Measurements from ENCODE around the gene WDFY2. TPM values are rescaled to one million over a fixed set of nuclear protein-coding genes. Genes with fewer than 3 reads are reported as not detected.
A peak's percentile ranks its signal among the peaks of the same experiment; 100 is the strongest.

WDFY2 gene
- total and polyA plus RNA-seq, 7 donors, result 0.66 to 5.3 (median 1.7) TPM

DNA sequence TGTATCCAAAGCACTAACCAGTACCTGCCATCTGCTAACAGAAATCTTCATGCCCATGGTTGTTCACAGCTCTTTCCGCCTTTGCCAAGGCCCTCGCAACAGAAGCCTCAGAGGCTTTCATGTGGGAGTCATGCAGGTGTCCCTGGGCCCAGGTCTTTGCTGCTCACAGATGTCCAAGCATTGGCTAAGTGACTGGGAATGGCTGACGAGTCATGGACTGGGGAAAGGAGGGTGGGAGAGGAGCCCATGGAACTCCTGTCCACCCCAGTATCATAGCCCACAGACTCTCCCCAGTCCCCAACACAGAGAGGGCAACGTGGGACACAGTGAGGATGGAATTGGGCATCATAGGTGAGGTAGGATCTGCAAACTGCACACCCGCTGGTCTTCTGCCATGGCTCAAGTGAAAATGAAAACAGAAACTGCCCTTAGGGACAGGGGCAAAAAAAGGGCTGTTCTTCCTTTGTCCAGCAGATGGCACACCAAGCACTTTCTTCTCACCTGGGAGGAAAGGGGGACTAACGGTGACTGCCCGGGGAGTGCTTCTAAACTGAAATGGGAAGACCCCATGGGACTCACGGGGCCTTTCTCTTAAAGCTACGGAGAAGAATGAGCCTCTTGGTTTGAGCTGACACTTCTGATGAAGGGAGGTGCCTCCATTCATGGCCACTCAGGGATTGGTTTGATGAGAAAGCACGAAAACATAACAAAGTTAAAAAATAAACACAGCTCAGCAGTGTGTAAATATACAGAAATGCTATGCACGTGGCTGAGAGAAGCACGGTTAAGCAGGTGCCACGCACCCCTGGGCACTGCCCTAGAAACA is 230.8 kb downstream of the WDFY2 start:
- no peak overlapping the region for H3K27ac ChIP-seq
- no peaks in the 10 kb centered on the region for H3K36me3 ChIP-seq (ENCODE audit: insufficient read depth in 1 of 2, low read depth in 1 of 2)
- intact Hi-C loops (cut with DNase I), result loop anchor here (2.0 kb wide), 1 partner anchor 314 kb away; the partner anchor contains the start of gene NEK5 (in 2 of the 2)
- no peaks in the 10 kb centered on the region for H3K27me3 ChIP-seq (ENCODE audit: insufficient read depth in 3 of 3, low read length in 2 of 3)
- H3K9me3 ChIP-seq, result no peaks in the 10 kb centered on the region
- H3K4me3 ChIP-seq, result peak overlapping the region; percentile 22
- ATAC-seq (peak; percentile 55 to 78 (median 70)), DNase-seq (peak; percentile 29 to 68)
- TF ChIP-seq, protein P1, sequence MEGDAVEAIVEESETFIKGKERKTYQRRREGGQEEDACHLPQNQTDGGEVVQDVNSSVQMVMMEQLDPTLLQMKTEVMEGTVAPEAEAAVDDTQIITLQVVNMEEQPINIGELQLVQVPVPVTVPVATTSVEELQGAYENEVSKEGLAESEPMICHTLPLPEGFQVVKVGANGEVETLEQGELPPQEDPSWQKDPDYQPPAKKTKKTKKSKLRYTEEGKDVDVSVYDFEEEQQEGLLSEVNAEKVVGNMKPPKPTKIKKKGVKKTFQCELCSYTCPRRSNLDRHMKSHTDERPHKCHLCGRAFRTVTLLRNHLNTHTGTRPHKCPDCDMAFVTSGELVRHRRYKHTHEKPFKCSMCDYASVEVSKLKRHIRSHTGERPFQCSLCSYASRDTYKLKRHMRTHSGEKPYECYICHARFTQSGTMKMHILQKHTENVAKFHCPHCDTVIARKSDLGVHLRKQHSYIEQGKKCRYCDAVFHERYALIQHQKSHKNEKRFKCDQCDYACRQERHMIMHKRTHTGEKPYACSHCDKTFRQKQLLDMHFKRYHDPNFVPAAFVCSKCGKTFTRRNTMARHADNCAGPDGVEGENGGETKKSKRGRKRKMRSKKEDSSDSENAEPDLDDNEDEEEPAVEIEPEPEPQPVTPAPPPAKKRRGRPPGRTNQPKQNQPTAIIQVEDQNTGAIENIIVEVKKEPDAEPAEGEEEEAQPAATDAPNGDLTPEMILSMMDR (IDR thresholded peaks at IDR 0.05), result peak; percentile 74
- WGBS, 3 donors, result 22 to 31% (median 28%) methylated on average over 13 of the region's 13 CpGs
- peaks cover 14% of the 10 kb centered on the region for H3K4me1 ChIP-seq

DNA sequence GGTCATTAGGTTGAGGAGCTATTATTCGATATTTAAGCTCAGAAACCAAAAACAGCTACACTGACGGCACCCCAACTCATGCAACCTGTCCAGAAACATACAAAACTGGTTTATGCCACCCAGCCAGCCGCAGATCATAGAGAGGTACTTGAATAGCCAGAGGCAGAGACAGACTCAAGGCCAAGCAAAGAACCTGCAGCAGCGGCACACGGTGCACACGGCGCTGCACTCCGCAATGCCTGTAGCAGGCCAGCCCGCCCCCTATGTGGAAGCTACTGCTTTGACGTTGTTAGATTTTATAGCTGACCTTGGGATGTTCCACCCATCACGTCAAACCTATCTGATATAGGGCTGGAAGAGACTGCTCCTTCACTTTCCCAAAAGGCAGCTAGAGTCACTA is 231.6 kb downstream of the WDFY2 start:
- Histone ChIP-seq H3K36me3 (ENCODE audit: insufficient read depth in 1 of 2, low read depth in 1 of 2) (no peaks in the 10 kb centered on the region), H3K27me3 (ENCODE audit: insufficient read depth in 3 of 3, low read length in 2 of 3) (no peaks in the 10 kb centered on the region), H3K4me3 (no peak overlapping the region), H3K4me1 (peaks cover 14% of the 10 kb centered on the region), H3K9me3 (no peaks in the 10 kb centered on the region), H3K27ac (no peak overlapping the region)
- DNase-seq (no peak), ATAC-seq (no peak)
- 86 to 88% (median 86%) methylated on average over 11 of the region's 11 CpGs for whole genome bisulfite sequencing, 3 donors
- TF ChIP-seq, protein P1 (IDR thresholded peaks at IDR 0.05), result no peak
- intact Hi-C loops (cut with DNase I), result loop anchor here (2.0 kb wide), 1 partner anchor 313 kb away; the partner anchor contains the start of gene NEK5 (in 2 of the 2)

DNA sequence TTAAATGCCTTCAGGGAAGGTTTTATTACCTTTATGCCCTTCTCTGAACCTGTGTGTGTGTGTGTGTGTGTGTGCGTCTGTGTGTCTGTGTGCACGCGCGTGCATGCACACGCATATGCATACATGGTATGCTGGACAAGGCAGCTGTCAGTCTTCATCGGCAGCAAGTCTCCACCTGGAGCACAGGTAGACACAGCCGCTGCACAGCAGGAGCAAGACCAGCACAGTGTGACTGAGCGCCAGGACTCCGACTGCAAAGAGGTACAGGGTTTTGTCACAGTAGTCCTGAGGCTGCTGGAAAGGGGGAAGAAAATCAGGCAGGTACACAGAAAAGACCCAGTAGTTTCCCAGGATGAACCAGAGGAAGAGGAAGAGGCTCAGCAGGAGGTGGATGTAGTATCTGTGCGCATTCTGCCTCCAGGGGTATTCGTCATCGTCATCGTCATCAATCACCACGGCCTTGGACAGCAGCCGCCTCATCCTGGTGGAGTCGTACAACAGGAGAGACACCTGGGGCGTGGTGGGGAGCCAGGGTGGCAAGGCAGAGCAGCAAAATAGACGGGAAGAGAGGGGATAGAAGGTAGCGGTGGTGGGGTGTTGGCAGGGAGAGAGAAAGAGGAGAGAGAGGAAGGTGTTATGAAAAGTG is 232.5 kb downstream of the WDFY2 start:
- Histone ChIP-seq H3K4me1 (peaks cover 14% of the 10 kb centered on the region), H3K9me3 (no peaks in the 10 kb centered on the region), H3K27me3 (ENCODE audit: insufficient read depth in 3 of 3, low read length in 2 of 3) (no peaks in the 10 kb centered on the region), H3K36me3 (ENCODE audit: insufficient read depth in 1 of 2, low read depth in 1 of 2) (no peaks in the 10 kb centered on the region), H3K27ac (no peak overlapping the region), H3K4me3 (no peak overlapping the region)
- TF ChIP-seq, protein P1 (IDR thresholded peaks at IDR 0.05), result no peak
- 87 to 91% (median 88%) methylated on average over 19 of the region's 19 CpGs for WGBS, 3 donors
- intact Hi-C loops (cut with DNase I), result no loop called here
- DNase-seq (no peak), ATAC-seq (no peak)

Other genes starting within 250 kb of the WDFY2 start
- gene SERPINE3, start 244.8 kb upstream of the WDFY2 start, total RNA-seq, result not detected
- under 1 TPM in 1 of 3 donors, not detected in 2; 0.03 TPM for gene SERPINE3, start 244.8 kb upstream of the WDFY2 start, polyA plus RNA-seq
- 10 to 100 TPM; 14.4 to 19.2 (median 17.6) TPM for gene INTS6, start 131.4 kb upstream of the WDFY2 start, total RNA-seq
- gene INTS6, start 131.4 kb upstream of the WDFY2 start, polyA plus RNA-seq, result 10 to 100 TPM in 1 of 3 donors, 1 to 10 TPM in 2; 6.4 to 11.2 (median 8.8) TPM
- 10 to 100 TPM in 1 of 4 donors, 1 to 10 TPM in 3; 4.1 to 10.1 (median 6.9) TPM for gene DHRS12, start 219.7 kb downstream of the WDFY2 start, total RNA-seq
- 1 to 10 TPM; 3.4 to 4.9 (median 3.4) TPM for gene DHRS12, start 219.7 kb downstream of the WDFY2 start, polyA plus RNA-seq

Data from psoas muscle (tissue), 8 donors.